ENCODE results near the gene ADSS1.

GRCh38 chr14:104765517-104765916, 41.5 kb downstream of the ADSS1 start:
- no peak for TF ChIP-seq CTCF (IDR thresholded peaks at IDR 0.05; ENCODE audit: poor library complexity)
- no peak for TF ChIP-seq EZH2 (IDR thresholded peaks at IDR 0.05; ENCODE audit: borderline replicate concordance)

All from hepatocyte (in vitro differentiated cells).